K562 (cell line): ENCODE data around the gene SHC1. TPM values are rescaled to one million over a fixed set of nuclear protein-coding genes. Genes with fewer than 3 reads are reported as not detected.

Experiments
- CBFA2T2 ChIP-seq: fragments of 450-650 bp; conservative IDR thresholded peaks from 2 replicates; pipeline ENCODE4 v1.6.1; 2017; ENCODE audit warnings: mild to moderate bottlenecking
- FOSL1 ChIP-seq: fragments of 200-800 bp; sonication (Bioruptor generic); conservative IDR thresholded peaks from 2 replicates; pipeline ENCODE4 v1.6.1; 2016; ENCODE audit warnings: missing genetic modification characterization, missing compliant biosample characterization
- GABPB1 ChIP-seq: sonication (generic); formaldehyde crosslinking; IDR thresholded peaks from 2 replicates; pipeline ENCODE4 v1.8.0; 2022; ENCODE audit warnings: mild to moderate bottlenecking, missing genetic modification reagents
- KDM1A ChIP-seq, 2 experiments: fragments of 450-650 bp; IDR thresholded peaks; 2 replicates each; pipeline ENCODE4 v1.6.1; 2016; ENCODE audit warnings: mild to moderate bottlenecking in 2 of 2
- KDM4B ChIP-seq, 2 experiments: fragments of 450-650 bp in 1 of 2; sonication (generic) in 1 of 2; IDR thresholded peaks; 2 replicates each; pipeline ENCODE4 v1.6.1; 2016 to 2017; ENCODE audit warnings: borderline replicate concordance in 2 of 2, antibody characterized with exemption in 1 of 2, low read depth in 1 of 2, mild to moderate bottlenecking in 1 of 2
- KHSRP ChIP-seq: fragments of 450-650 bp; IDR thresholded peaks from 2 replicates; pipeline ENCODE4 v1.6.1; 2017
- MEF2A ChIP-seq: IDR thresholded peaks from 2 replicates; pipeline ENCODE4 v1.6.1; 2011; ENCODE audit warnings: low read depth, mild to moderate bottlenecking, low read length, moderate library complexity; ENCODE audit not compliant: control insufficient read depth
- MYC ChIP-seq, 2 experiments: fragments of 250-450 bp in 1 of 2; sonication (Bioruptor Pico) in 1 of 2; IDR thresholded peaks; 2 replicates each; pipeline versions ENCODE4 v1.5.1 to v1.6.1; 2012 to 2021; ENCODE audit warnings: low read depth in 2 of 2, borderline replicate concordance in 1 of 2, improper control_type of control experiment in 1 of 2, low read length in 1 of 2, mild to moderate bottlenecking in 1 of 2, moderate library complexity in 1 of 2
- NEUROD1 ChIP-seq: fragments of 150-350 bp; IDR thresholded peaks from 2 replicates; pipeline ENCODE4 v1.6.1; 2014; ENCODE audit warnings: borderline replicate concordance, low read length, low read depth; ENCODE audit not compliant: partially characterized antibody
- NR2F6 ChIP-seq: fragments of 450-650 bp; formaldehyde crosslinking; IDR thresholded peaks from 2 replicates; pipeline ENCODE4 v1.4.0; 2020; ENCODE audit warnings: mild to moderate bottlenecking
- POLR2B ChIP-seq: fragments of 450-650 bp; IDR thresholded peaks from 2 replicates; pipeline ENCODE4 v1.6.1; 2018; ENCODE audit warnings: low read depth; ENCODE audit not compliant: partially characterized antibody
- RFX5 ChIP-seq: IDR thresholded peaks from 2 replicates; pipeline ENCODE4 v1.6.1; 2011; ENCODE audit warnings: low read depth, mild to moderate bottlenecking, improper control_type of control experiment, low read length
- STAT5A ChIP-seq: IDR thresholded peaks from 2 replicates; pipeline ENCODE4 v1.6.1; 2012; ENCODE audit warnings: low read length, inconsistent platforms, borderline replicate concordance
- TCF7L2 ChIP-seq: fragments of 150-350 bp; IDR thresholded peaks from 2 replicates; pipeline ENCODE4 v1.6.1; 2016; ENCODE audit warnings: low read depth, mild to moderate bottlenecking, low read length, moderate library complexity
- ZBTB7A ChIP-seq: IDR thresholded peaks from 2 replicates; pipeline ENCODE4 v1.6.1; 2011; ENCODE audit warnings: low read depth, mild to moderate bottlenecking, low read length, moderate library complexity, borderline replicate concordance; ENCODE audit not compliant: control insufficient read depth
- ZFP36 ChIP-seq: fragments of 150-350 bp; IDR thresholded peaks from 2 replicates; pipeline ENCODE4 v1.6.1; 2018; ENCODE audit warnings: low read length, low read depth; ENCODE audit not compliant: partially characterized antibody
- ZNF282 ChIP-seq: sonication (generic); formaldehyde crosslinking; IDR thresholded peaks from 2 replicates; pipeline ENCODE4 v1.8.1; 2023; ENCODE audit warnings: missing genetic modification reagents
- ZNF354B ChIP-seq: fragments of 250-450 bp; sonication (Bioruptor Pico); IDR thresholded peaks from 2 replicates; pipeline ENCODE4 v1.4.0; 2020
- ZNF431 ChIP-seq: sonication (generic); formaldehyde crosslinking; IDR thresholded peaks from 2 replicates; pipeline ENCODE4 v1.8.0; 2022; ENCODE audit warnings: mild to moderate bottlenecking, missing genetic modification reagents
- ZNF583 ChIP-seq: fragments of 250-450 bp; sonication (Bioruptor Pico); IDR thresholded peaks from 2 replicates; pipeline ENCODE4 v1.4.0; 2020
- ZNF75A ChIP-seq: fragments of 450-650 bp; formaldehyde crosslinking; IDR thresholded peaks from 2 replicates; pipeline ENCODE4 v1.4.0; 2020; ENCODE audit warnings: mild to moderate bottlenecking
- polyA plus RNA-seq, 8 experiments: library from polyadenylated mRNA; depleted of rRNA in 4 of 8; stranded (reverse) in 5 of 8; unstranded in 3 of 8; fragments of >200 nt; fragmentation: Nextera tagmentation in 2 of 8; fragmentation: Illumina TruSeq in 1 of 8; extraction: Ambion mirVana in 2 of 8; extraction: Trizol in 1 of 8; gene quantifications; 2 replicates each; pipeline versions ENCODE4 v1.2.1 to v1.2.3, GENCODE V29; 2011 to 2014; ENCODE audit warnings: inconsistent platforms in 1 of 8, missing spikeins in 1 of 8
- total RNA-seq, 7 experiments: library from RNA; depleted of rRNA in 6 of 7; stranded (reverse); fragments of >200 nt in 6 of 7; fragmentation: Illumina TruSeq in 2 of 7; extraction: Trizol in 2 of 7; gene quantifications; 2 replicates each; pipeline versions ENCODE4 v1.2.1 to v1.2.3, GENCODE V29; 2011 to 2021; ENCODE audit warnings: low replicate concordance in 1 of 7
- TF ChIP-seq, protein P1 (sequence below): fragments of 250-450 bp; sonication (Bioruptor Pico); IDR thresholded peaks from 2 replicates; pipeline ENCODE4 v1.6.1; 2021; ENCODE audit warnings: mild to moderate bottlenecking
- TF ChIP-seq, protein P2 (sequence below): fragments of 450-650 bp; formaldehyde crosslinking; IDR thresholded peaks from 2 replicates; pipeline ENCODE4 v1.4.0; 2020; ENCODE audit warnings: mild to moderate bottlenecking, mixed read lengths

The SHC1 gene
- total and polyA plus RNA-seq, 9 of the 15 experiments (the other 6 are each of a cell fraction or from before 2014, with no cell fraction given) = 4.1 to 113 (median 51.9) TPM

DNA sequence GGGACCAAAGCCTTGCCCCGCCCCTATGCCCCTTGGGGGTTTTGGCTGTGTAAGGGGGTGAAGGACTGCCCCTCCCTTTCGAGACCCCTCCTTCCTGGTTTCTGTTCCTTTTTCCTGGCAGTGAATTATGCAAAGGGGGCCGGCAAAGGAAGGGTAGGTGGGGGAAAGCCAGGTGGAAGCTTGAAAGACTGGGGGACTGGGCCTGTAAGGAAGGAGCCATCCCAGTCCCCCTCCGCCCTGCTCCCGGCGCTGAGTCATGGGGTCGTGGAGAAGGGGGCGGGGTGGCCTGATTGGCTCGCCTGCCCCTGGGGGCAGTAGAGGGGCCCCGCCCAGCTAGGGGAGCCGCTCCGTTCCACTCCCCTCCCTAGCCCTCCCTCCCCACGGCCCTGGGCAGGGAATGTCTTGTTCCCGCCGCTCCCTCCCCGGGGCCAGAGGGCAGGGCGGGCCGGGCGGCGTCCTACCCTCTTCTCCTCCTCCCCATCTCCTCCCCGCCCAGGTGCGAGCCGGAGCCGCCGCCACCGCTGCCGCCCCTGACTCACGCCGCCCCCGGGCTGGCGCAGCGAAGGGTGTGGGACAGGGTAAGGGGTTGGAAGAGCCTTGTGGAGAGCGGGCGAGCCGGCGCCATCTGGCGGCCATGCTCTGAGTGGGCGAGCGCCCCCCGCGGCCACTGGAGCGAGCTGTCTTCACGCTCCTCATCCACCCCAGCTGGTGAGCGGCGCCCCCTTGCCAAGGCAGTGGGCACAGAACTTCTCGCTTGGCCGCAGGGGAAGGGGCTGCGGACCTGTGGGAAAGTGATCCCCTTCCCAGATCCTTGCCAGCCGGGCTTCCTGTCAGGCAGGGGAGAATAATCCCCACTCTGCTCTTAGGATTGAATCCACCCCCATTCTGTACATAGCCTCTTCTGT, 46.7 kb upstream of the SHC1 start (continued):
- 0 out of 4 replicates have a peak, but pooled peaks of 1 of the 2 experiments have one; percentile 53 for TF ChIP-seq KDM4B (IDR thresholded peaks at IDR 0.05; ENCODE audit: borderline replicate concordance in 2 of 2, low read depth in 1 of 2)
- TF ChIP-seq ZNF354B (CRISPR knock-in tag) = no peak
- no peak for TF ChIP-seq RFX5
- no peak for TF ChIP-seq MEF2A
- TF ChIP-seq, protein P1, sequence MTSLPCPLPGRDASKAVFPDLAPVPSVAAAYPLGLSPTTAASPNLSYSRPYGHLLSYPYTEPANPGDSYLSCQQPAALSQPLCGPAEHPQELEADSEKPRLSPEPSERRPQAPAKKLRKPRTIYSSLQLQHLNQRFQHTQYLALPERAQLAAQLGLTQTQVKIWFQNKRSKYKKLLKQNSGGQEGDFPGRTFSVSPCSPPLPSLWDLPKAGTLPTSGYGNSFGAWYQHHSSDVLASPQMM (CRISPR knock-in tag) = no peak
- peak; percentile 98 for TF ChIP-seq ZBTB7A
- peak; percentile 21; the same call in 1 of the 2 replicates for TF ChIP-seq ZNF431 (CRISPR knock-in tag)
- TF ChIP-seq ZNF583 = no peak
- TF ChIP-seq CBFA2T2 = 0 out of 2 replicates have a peak, but pooled peaks have one; percentile 13
- TF ChIP-seq ZNF75A (CRISPR knock-in tag) = no peak
- TF ChIP-seq TCF7L2 = peak; percentile 43; the same call in 1 of the 2 replicates
- no peak for TF ChIP-seq KHSRP
- no peak; a peak in 1 of 4 replicates for TF ChIP-seq KDM1A (IDR thresholded peaks at IDR 0.05)
- TF ChIP-seq, protein P2, sequence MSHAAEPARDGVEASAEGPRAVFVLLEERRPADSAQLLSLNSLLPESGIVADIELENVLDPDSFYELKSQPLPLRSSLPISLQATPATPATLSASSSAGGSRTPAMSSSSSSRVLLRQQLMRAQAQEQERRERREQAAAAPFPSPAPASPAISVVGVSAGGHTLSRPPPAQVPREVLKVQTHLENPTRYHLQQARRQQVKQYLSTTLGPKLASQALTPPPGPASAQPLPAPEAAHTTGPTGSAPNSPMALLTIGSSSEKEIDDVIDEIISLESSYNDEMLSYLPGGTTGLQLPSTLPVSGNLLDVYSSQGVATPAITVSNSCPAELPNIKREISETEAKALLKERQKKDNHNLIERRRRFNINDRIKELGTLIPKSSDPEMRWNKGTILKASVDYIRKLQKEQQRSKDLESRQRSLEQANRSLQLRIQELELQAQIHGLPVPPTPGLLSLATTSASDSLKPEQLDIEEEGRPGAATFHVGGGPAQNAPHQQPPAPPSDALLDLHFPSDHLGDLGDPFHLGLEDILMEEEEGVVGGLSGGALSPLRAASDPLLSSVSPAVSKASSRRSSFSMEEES (CRISPR knock-in tag) = no peak
- TF ChIP-seq NEUROD1 = peak; percentile 62
- TF ChIP-seq FOSL1 (tag) = peak; percentile 87
- TF ChIP-seq STAT5A = no peak
- peak; percentile 86 for TF ChIP-seq GABPB1
- peak; percentile 4 for TF ChIP-seq ZFP36
- no peak for TF ChIP-seq NR2F6 (CRISPR knock-in tag)
- TF ChIP-seq MYC (IDR thresholded peaks at IDR 0.05; ENCODE audit: low read depth, low read length) = peak; percentile 81; the same call in 1 of the 2 replicates
- no peak for TF ChIP-seq MYC (CRISPR knock-in tag; IDR thresholded peaks at IDR 0.05; ENCODE audit: borderline replicate concordance, low read depth)
- TF ChIP-seq POLR2B = peak; percentile 68
- TF ChIP-seq ZNF282 = peak; percentile 85; the same call in 1 of the 2 replicates
